ENCODE results near the gene DOCK10. TPM values are rescaled to one million over a fixed set of nuclear protein-coding genes. Genes with fewer than 3 reads are reported as not detected.
A peak's percentile ranks its signal among the peaks of the same experiment; 100 is the strongest.

Gene DOCK10
- total and polyA plus RNA-seq, 2 donors (not counting 1 experiment from before 2014, with no cell fraction given), result 49.5 to 139 TPM

GRCh38 chr2:225040856-225041206, 1.4 kb downstream of the DOCK10 start:
- H3K27me3 Mint-ChIP-seq, result peaks cover 8% of the 10 kb centered on the region
- Histone ChIP-seq H4K20me1 (ENCODE audit: control insufficient read depth, insufficient read depth, low read length, poor library complexity, severe bottlenecking) (no peaks in the 10 kb centered on the region), H2AFZ (ENCODE audit: insufficient read depth, low read depth, low read length, poor library complexity, severe bottlenecking) (peak overlapping the region; percentile 85), H3K27me3 (replicated peaks in 1 of 4; ENCODE audit: control extremely low read depth in 1 of 4, control insufficient read depth in 3 of 4, insufficient read depth in 4 of 4, low read length in 3 of 4) (peaks cover 0 to 5% (median 0%) of the 10 kb centered on the region in 4 experiments), H3K4me1 (ENCODE audit: control insufficient read depth in 2 of 2, insufficient read depth in 2 of 2, low read length in 2 of 2) (peaks cover 26 to 29% of the 10 kb centered on the region in 2 donors), H3K4me2 (replicated peaks; ENCODE audit: low read depth, low read length, poor library complexity, severe bottlenecking) (peak overlapping the region; percentile 87), H3K79me2 (ENCODE audit: control insufficient read depth, insufficient read depth, low read length) (peaks cover 61% of the 10 kb centered on the region), H3K9ac (ENCODE audit: low read length) (peak overlapping the region; percentile 85), H3K27ac (ENCODE audit: low read length in 2 of 2) (peak overlapping the region; percentile 87 to 91), H3K4me3 (ENCODE audit: control extremely low read depth in 1 of 5, extremely low read depth in 1 of 5, insufficient read depth in 1 of 5, low read depth in 2 of 5, low read length in 4 of 5) (peak overlapping the region; percentile 58 to 95 (median 81)), H3K9me3 (ENCODE audit: control extremely low read depth in 1 of 3, control insufficient read depth in 2 of 3, insufficient read depth in 1 of 3, low read length in 2 of 3) (no peaks in the 10 kb centered on the region), H3K36me3 (replicated peaks in 1 of 2; ENCODE audit: control extremely low read depth in 1 of 2, control insufficient read depth in 1 of 2, extremely low read depth in 1 of 2, insufficient read depth in 2 of 2, low read length in 1 of 2) (no peaks in the 10 kb centered on the region)
- intact Hi-C loops (cut with micrococcal nuclease), result loop anchor here (2.0 to 10.0 kb wide), 7 partner anchors 16 to 1751 kb away; partner anchors contain the start of gene MRPL44
- ATAC-seq (ENCODE audit: low read depth), result peak; percentile 38
- H3K4me1 Mint-ChIP-seq, result peaks cover 54% of the 10 kb centered on the region
- H3K9me3 Mint-ChIP-seq (ENCODE audit: insufficient read depth), result no peaks in the 10 kb centered on the region
- H3K27ac Mint-ChIP-seq, result peak overlapping the region; percentile 97
- H3K4me3 Mint-ChIP-seq, result peak overlapping the region; percentile 95
- TF ChIP-seq EZH2 (IDR thresholded peaks at IDR 0.05; ENCODE audit: borderline replicate concordance, insufficient read depth, low read depth, low read length, poor library complexity, severe bottlenecking) (no peak), CTCF (IDR thresholded peaks at IDR 0.05) (no peak)
- WGBS (ENCODE audit: insufficient coverage), result 0% methylated on average over 2 of the region's 9 CpGs
- ChIA-PET CTCF (interaction anchor here (0.7 to 4.0 kb wide), 4 partner anchors 15 to 619 kb away, joined by 3 to 20 read pairs (median 3); no protein-coding TSS in a partner anchor), POLR2A (interaction anchor here (0.5 kb wide), 1 partner anchor 16 kb away, joined by 3 read pairs; no protein-coding TSS in a partner anchor)
- DNase-seq, result no peak

GRCh38 chr2:225040142-225040541, 2.1 kb downstream of the DOCK10 start:
- peak overlapping the region in 1 of 5 experiments; percentile 95 for H3K4me3 ChIP-seq (ENCODE audit: control extremely low read depth in 1 of 5, extremely low read depth in 1 of 5, insufficient read depth in 1 of 5, low read depth in 2 of 5, low read length in 4 of 5)
- H3K79me2 ChIP-seq (ENCODE audit: control insufficient read depth, insufficient read depth, low read length), result peaks cover 64% of the 10 kb centered on the region
- peak overlapping the region; percentile 85 for H3K9ac ChIP-seq (ENCODE audit: low read length)
- Mint-ChIP-seq H3K4me3 (peak overlapping the region; percentile 95), H3K4me1 (peaks cover 54% of the 10 kb centered on the region), H3K27ac (peak overlapping the region; percentile 80), H3K9me3 (ENCODE audit: insufficient read depth) (no peaks in the 10 kb centered on the region), H3K27me3 (peaks cover 8% of the 10 kb centered on the region)
- H3K9me3 ChIP-seq (ENCODE audit: control extremely low read depth in 1 of 3, control insufficient read depth in 2 of 3, insufficient read depth in 1 of 3, low read length in 2 of 3), result no peaks in the 10 kb centered on the region
- H3K4me1 ChIP-seq (ENCODE audit: control insufficient read depth in 2 of 2, insufficient read depth in 2 of 2, low read length in 2 of 2), result peaks cover 26 to 29% of the 10 kb centered on the region in 2 donors
- H2AFZ ChIP-seq (ENCODE audit: insufficient read depth, low read depth, low read length, poor library complexity, severe bottlenecking), result no peak overlapping the region
- no peak for TF ChIP-seq EZH2 (IDR thresholded peaks at IDR 0.05; ENCODE audit: borderline replicate concordance, insufficient read depth, low read depth, low read length, poor library complexity, severe bottlenecking)
- TF ChIP-seq CTCF (IDR thresholded peaks at IDR 0.05), result no peak
- intact Hi-C loops (cut with micrococcal nuclease), result loop anchor here (2.0 to 10.0 kb wide), 7 partner anchors 15 to 1752 kb away; partner anchors contain the start of gene MRPL44
- peaks cover under 1% of the 10 kb centered on the region for H4K20me1 ChIP-seq (ENCODE audit: control insufficient read depth, insufficient read depth, low read length, poor library complexity, severe bottlenecking)
- ChIA-PET POLR2A (interaction anchor here (0.5 kb wide), 1 partner anchor 15 kb away, joined by 3 read pairs; no protein-coding TSS in a partner anchor), CTCF (interaction anchor here (0.8 to 1.3 kb wide), 5 partner anchors 16 to 118 kb away, joined by 3 read pairs; no protein-coding TSS in a partner anchor)
- no peak overlapping the region for H3K27ac ChIP-seq (ENCODE audit: low read length in 2 of 2)
- no peaks in the 10 kb centered on the region for H3K36me3 ChIP-seq (replicated peaks in 1 of 2; ENCODE audit: control extremely low read depth in 1 of 2, control insufficient read depth in 1 of 2, extremely low read depth in 1 of 2, insufficient read depth in 2 of 2, low read length in 1 of 2)
- no peak for ATAC-seq (ENCODE audit: low read depth)
- no peak for DNase-seq
- peak overlapping the region; percentile 87 for H3K4me2 ChIP-seq (replicated peaks; ENCODE audit: low read depth, low read length, poor library complexity, severe bottlenecking)
- no CpG with 5 or more reads among the region's 5 CpGs for WGBS (ENCODE audit: insufficient coverage)
- peaks cover 0 to 5% (median 0%) of the 10 kb centered on the region in 4 experiments for H3K27me3 ChIP-seq (replicated peaks in 1 of 4; ENCODE audit: control extremely low read depth in 1 of 4, control insufficient read depth in 3 of 4, insufficient read depth in 4 of 4, low read length in 3 of 4)
